Stomach (tissue), 4 donors: ENCODE measurements around the gene FNDC3B.

Experiments
- POLR2A ChIP-seq, 4 donors: fragments of 450-650 bp; IDR thresholded peaks; one replicate each; pipeline ENCODE4 v1.6.1; 2016; ENCODE audit warnings: antibody characterized with exemption in 4 of 4, control low read depth in 2 of 4, mild to moderate bottlenecking in 1 of 4, moderate library complexity in 1 of 4
- POLR2AphosphoS5 ChIP-seq, 3 donors: sonication (generic); formaldehyde crosslinking; IDR thresholded peaks; one replicate each; pipeline ENCODE4 v1.6.1; 2016; ENCODE audit warnings: antibody characterized with exemption in 3 of 3

DNA sequence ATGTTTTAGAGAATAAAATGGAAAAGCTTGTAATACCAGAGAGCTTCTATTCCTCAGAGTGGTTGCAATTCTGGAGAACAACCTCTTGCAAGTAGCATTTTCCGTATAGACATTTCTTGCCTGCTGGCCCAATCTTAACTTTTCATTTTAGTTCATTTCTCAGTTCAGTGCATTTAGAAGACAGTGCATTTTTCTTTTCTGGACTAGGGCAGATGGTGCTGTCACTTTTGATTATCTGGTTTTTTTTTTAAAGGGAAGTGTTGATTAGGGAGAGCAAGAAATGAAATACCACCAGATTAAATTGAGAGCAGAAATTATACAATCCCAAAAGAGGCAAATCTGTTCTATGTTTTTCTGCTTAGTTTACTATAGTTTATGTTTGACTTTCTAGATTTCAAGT lies 236.2 kb downstream of the FNDC3B start:
- TF ChIP-seq POLR2AphosphoS5 (IDR thresholded peaks at IDR 0.05) (no peak), POLR2A (IDR thresholded peaks at IDR 0.05) (no peak)
